HFFc6 (cell line): ENCODE measurements around the gene DMAP1. TPM values are rescaled to one million over a fixed set of nuclear protein-coding genes. Genes with fewer than 3 reads are reported as not detected.

ENCODE experiments used
- DNase-seq: peaks from one replicate; pipeline ENCODE4 v3.0.0-alpha.2; 2018
- H3K27ac Mint-ChIP-seq: 2 replicates; pipeline ENCODE4 v1.8.0; 2020; ENCODE audit warnings: mild to moderate bottlenecking, mixed read lengths
- H3K27me3 Mint-ChIP-seq: 2 replicates; pipeline ENCODE4 v1.8.0; 2021; ENCODE audit warnings: mild to moderate bottlenecking, moderate library complexity, mixed read lengths; ENCODE audit not compliant: insufficient read depth
- H3K36me3 Mint-ChIP-seq: 2 replicates; pipeline ENCODE4 v1.8.0; 2021; ENCODE audit warnings: low read depth, mixed read lengths
- H3K4me1 Mint-ChIP-seq: 2 replicates; pipeline ENCODE4 v1.8.0; 2020; ENCODE audit warnings: low read depth, mixed read lengths
- H3K4me3 Mint-ChIP-seq: 2 replicates; pipeline ENCODE4 v1.8.0; 2020; ENCODE audit warnings: mild to moderate bottlenecking, moderate library complexity, mixed read lengths
- H3K9me3 Mint-ChIP-seq: 2 replicates; pipeline ENCODE4 v1.8.0; 2020; ENCODE audit warnings: mild to moderate bottlenecking, mixed read lengths
- CTCF ChIP-seq: fragments of 200-600 bp; sonication (generic); IDR thresholded peaks from 2 replicates; pipeline ENCODE4 v1.5.0; 2021; ENCODE audit warnings: antibody characterized with exemption, mild to moderate bottlenecking
- total RNA-seq, 6 experiments: library from RNA; stranded (reverse); fragmentation: NEBNext Ultra II Directional; extraction: Animal tissue kit (Norgen Biotek cat#: 25700); gene quantifications; 2 replicates in 1 of 6; 3 replicates in 5 of 6; pipeline ENCODE4 v1.2.3, GENCODE V29; 2021

Gene DMAP1
- total RNA-seq, 6 experiments from 2014 or later = 25.7 to 34.6 (median 30.1) TPM

GRCh38 chr1:44230796-44231195 is 17.5 kb downstream of the DMAP1 start:
- H3K27ac Mint-ChIP-seq = no peak overlapping the region
- H3K27me3 Mint-ChIP-seq = peaks cover 3% of the 10 kb centered on the region
- H3K4me3 Mint-ChIP-seq = no peak overlapping the region
- TF ChIP-seq CTCF = no peak
- H3K4me1 Mint-ChIP-seq = no peaks in the 10 kb centered on the region
- H3K9me3 Mint-ChIP-seq = no peaks in the 10 kb centered on the region
- DNase-seq = no peak
- H3K36me3 Mint-ChIP-seq = no peaks in the 10 kb centered on the region

GRCh38 chr1:44233593-44233992 is 20.3 kb downstream of the DMAP1 start:
- H3K27me3 Mint-ChIP-seq = peaks cover 3% of the 10 kb centered on the region
- H3K36me3 Mint-ChIP-seq = no peaks in the 10 kb centered on the region
- no peaks in the 10 kb centered on the region for H3K9me3 Mint-ChIP-seq
- no peak for DNase-seq
- no peak overlapping the region for H3K4me3 Mint-ChIP-seq
- TF ChIP-seq CTCF = no peak
- no peak overlapping the region for H3K27ac Mint-ChIP-seq
- H3K4me1 Mint-ChIP-seq = 0 out of 2 replicates have a peak, but pooled peaks cover 6% of the 10 kb centered on the region

GRCh38 chr1:44235808-44236207 is 22.5 kb downstream of the DMAP1 start:
- peaks cover 1% of the 10 kb centered on the region; the same call in 1 of the 2 replicates for H3K27me3 Mint-ChIP-seq
- no peaks in the 10 kb centered on the region for H3K36me3 Mint-ChIP-seq
- no peak for DNase-seq
- peaks cover 26% of the 10 kb centered on the region for H3K4me1 Mint-ChIP-seq
- H3K27ac Mint-ChIP-seq = no peak overlapping the region
- H3K4me3 Mint-ChIP-seq = no peak overlapping the region
- no peaks in the 10 kb centered on the region for H3K9me3 Mint-ChIP-seq
- no peak for TF ChIP-seq CTCF

- peaks cover 34% of the 10 kb centered on the region for H3K4me1 Mint-ChIP-seq
- H3K36me3 Mint-ChIP-seq = no peaks in the 10 kb centered on the region
- H3K27ac Mint-ChIP-seq = no peak overlapping the region
- H3K4me3 Mint-ChIP-seq = no peak overlapping the region
- no peak for TF ChIP-seq CTCF
- DNase-seq = no peak
- H3K9me3 Mint-ChIP-seq = no peaks in the 10 kb centered on the region
- peaks cover 3% of the 10 kb centered on the region; the same call in 1 of the 2 replicates for H3K27me3 Mint-ChIP-seq
These were observed 23.4 kb downstream of the DMAP1 start for GRCh38 chr1:44236490-44237272.

GRCh38 chr1:44237721-44238457 is 24.6 kb downstream of the DMAP1 start:
- Mint-ChIP-seq H3K4me1 (peaks cover 35% of the 10 kb centered on the region), H3K27me3 (peaks cover 3% of the 10 kb centered on the region; the same call in 1 of the 2 replicates), H3K27ac (no peak overlapping the region), H3K36me3 (no peaks in the 10 kb centered on the region), H3K4me3 (no peak overlapping the region), H3K9me3 (no peaks in the 10 kb centered on the region)
- TF ChIP-seq CTCF = peak; percentile 68
- peak; percentile 6 for DNase-seq
